Caco-2 (cell line): ENCODE data around the gene PLPP3. TPM values are rescaled to one million over a fixed set of nuclear protein-coding genes. Genes with fewer than 3 reads are reported as not detected.
A peak's percentile ranks its signal among the peaks of the same experiment; 100 is the strongest.

Experiments used
- BruUV-seq: library from RNA; stranded (reverse); fragments of 400-500 nt; replicated peaks from 2 replicates; lab custom pipeline; 2021; lab: Mats Ljungman, UMichigan
- CTCF ChIA-PET: fragments of 300-600 bp; sonication (Branson Sonifier 250); formaldehyde crosslinking; loops from one replicate; lab custom pipeline; 2022; ENCODE audit warnings: antibody characterized with exemption; lab: Charles Lee
- POLR2A ChIA-PET: fragments of 300-600 bp; sonication (Branson Sonifier 250); formaldehyde crosslinking; loops from one replicate; lab custom pipeline; 2022; ENCODE audit warnings: antibody characterized with exemption; lab: Charles Lee
- DNase-seq, 2 experiments: peaks; one replicate each; pipeline versions ENCODE4 v3.0.0 to v3.0.0-alpha.2; 2020 to 2022
- H3K27me3 ChIP-seq: replicated peaks from 2 replicates; pipeline ENCODE4 v1.6.0; 2011; ENCODE audit warnings: low read length; ENCODE audit not compliant: control insufficient read depth, insufficient read depth
- H3K36me3 ChIP-seq: 2 replicates; pipeline ENCODE4 v1.5.1; 2011; ENCODE audit warnings: low read length; ENCODE audit not compliant: control insufficient read depth, insufficient read depth
- H3K4me1 ChIP-seq: fragments of 250-450 bp; sonication (Bioruptor Pico); 2 replicates; pipeline ENCODE4 v1.5.1; 2020; ENCODE audit warnings: mild to moderate bottlenecking
- H3K4me3 ChIP-seq: 2 replicates; pipeline ENCODE4 v1.5.1; 2011; ENCODE audit warnings: low read depth, mild to moderate bottlenecking, control low read depth, low read length
- H3K9me3 ChIP-seq: fragments of 250-450 bp; sonication (Bioruptor Pico); 2 replicates; pipeline ENCODE4 v1.5.1; 2020; ENCODE audit warnings: mild to moderate bottlenecking, moderate library complexity
- H3K27ac Mint-ChIP-seq: one replicate; pipeline ENCODE4 v1.8.0; 2022; ENCODE audit warnings: mixed read lengths; ENCODE audit not compliant: unreplicated experiment
- H3K27me3 Mint-ChIP-seq: one replicate; pipeline ENCODE4 v1.8.0; 2022; ENCODE audit warnings: mixed read lengths; ENCODE audit not compliant: insufficient read depth, unreplicated experiment
- H3K36me3 Mint-ChIP-seq: one replicate; pipeline ENCODE4 v1.8.0; 2022; ENCODE audit warnings: mild to moderate bottlenecking, mixed read lengths; ENCODE audit not compliant: insufficient read depth, unreplicated experiment
- H3K4me1 Mint-ChIP-seq: one replicate; pipeline ENCODE4 v1.8.0; 2022; ENCODE audit warnings: low read depth, mixed read lengths; ENCODE audit not compliant: unreplicated experiment
- H3K4me3 Mint-ChIP-seq: one replicate; pipeline ENCODE4 v1.8.0; 2022; ENCODE audit warnings: mild to moderate bottlenecking, moderate library complexity, mixed read lengths; ENCODE audit not compliant: unreplicated experiment
- H3K9me3 Mint-ChIP-seq: one replicate; pipeline ENCODE4 v1.8.0; 2022; ENCODE audit warnings: mixed read lengths; ENCODE audit not compliant: unreplicated experiment
- intact Hi-C: fragments of 100-400 bp; cut with micrococcal nuclease; formaldehyde crosslinking; loops from one replicate; pipeline ENCODE4 v1.10.0; 2022; ENCODE audit not compliant: unreplicated experiment
- total RNA-seq: library from RNA; stranded (reverse); gene quantifications from 2 replicates; pipeline ENCODE4 v1.2.3, GENCODE V29; 2022
- TF ChIP-seq, protein P1 (sequence below), 2 experiments: fragments of 200-600 bp in 1 of 2; IDR thresholded peaks; 1 replicate in 1 of 2; 2 replicates in 1 of 2; pipeline versions ENCODE4 v1.5.1 to v1.8.0; 2011 to 2022; ENCODE audit warnings: antibody characterized with exemption in 1 of 2, control low read depth in 1 of 2, inconsistent platforms in 1 of 2, low read depth in 1 of 2, low read length in 1 of 2, mild to moderate bottlenecking in 1 of 2, moderate library complexity in 1 of 2; ENCODE audit not compliant: insufficient read depth in 1 of 2, severe bottlenecking in 1 of 2, unreplicated experiment in 1 of 2

PLPP3 gene
- total RNA-seq, 1 experiment from 2014 or later = 41.0 TPM

DNA sequence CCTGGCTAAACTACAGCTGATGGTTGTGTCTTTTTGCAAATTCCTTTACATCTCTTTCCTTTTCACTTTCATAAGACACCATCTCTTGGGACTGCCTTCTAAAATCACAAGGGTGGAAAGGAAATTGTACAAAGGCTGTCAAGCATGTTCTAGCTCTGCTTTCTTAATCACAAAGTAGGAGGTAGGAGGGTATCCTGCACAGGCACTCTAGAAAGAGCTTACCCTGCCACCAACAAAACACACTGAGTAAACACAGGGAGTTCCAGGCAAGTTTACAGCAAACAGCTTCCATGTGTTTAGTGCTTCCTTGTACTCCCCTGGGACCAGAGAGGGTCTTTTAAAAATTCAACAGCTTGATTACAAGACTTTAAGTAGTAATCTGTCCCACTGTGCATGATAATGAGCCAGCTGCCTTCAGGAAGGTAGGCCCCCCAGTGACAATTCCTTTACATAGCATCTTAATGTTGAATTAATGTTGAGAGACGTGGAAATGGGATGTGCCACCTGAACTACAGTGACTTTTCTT lies 2.4 kb downstream of the PLPP3 start:
- Mint-ChIP-seq H3K9me3 (no peaks in the 10 kb centered on the region), H3K36me3 (peaks cover 33% of the 10 kb centered on the region), H3K27ac (peak overlapping the region; percentile 97), H3K4me3 (peak overlapping the region; percentile 94), H3K27me3 (no peaks in the 10 kb centered on the region), H3K4me1 (peaks cover 11% of the 10 kb centered on the region)
- intact Hi-C loops = loop anchor here (1.0 to 10.0 kb wide), 6 partner anchors 40 to 341 kb away; no protein-coding TSS in a partner anchor
- CTCF ChIA-PET = interaction anchor here (0.8 to 1.0 kb wide), 3 partner anchors 60 to 162 kb away, joined by 3 to 7 read pairs (median 3); no protein-coding TSS in a partner anchor
- Histone ChIP-seq H3K27me3 (no peaks in the 10 kb centered on the region), H3K36me3 (no peaks in the 10 kb centered on the region), H3K4me1 (peaks cover 42% of the 10 kb centered on the region), H3K9me3 (no peaks in the 10 kb centered on the region), H3K4me3 (peak overlapping the region; percentile 76)
- POLR2A ChIA-PET = interaction anchor here (0.6 to 1.1 kb wide), 2 partner anchors 16 to 83 kb away, joined by 3 to 4 read pairs; no protein-coding TSS in a partner anchor
- DNase-seq = peak in 1 of 2 experiments; percentile 20
- no TSS peak for BruUV-seq
- TF ChIP-seq, protein P1, sequence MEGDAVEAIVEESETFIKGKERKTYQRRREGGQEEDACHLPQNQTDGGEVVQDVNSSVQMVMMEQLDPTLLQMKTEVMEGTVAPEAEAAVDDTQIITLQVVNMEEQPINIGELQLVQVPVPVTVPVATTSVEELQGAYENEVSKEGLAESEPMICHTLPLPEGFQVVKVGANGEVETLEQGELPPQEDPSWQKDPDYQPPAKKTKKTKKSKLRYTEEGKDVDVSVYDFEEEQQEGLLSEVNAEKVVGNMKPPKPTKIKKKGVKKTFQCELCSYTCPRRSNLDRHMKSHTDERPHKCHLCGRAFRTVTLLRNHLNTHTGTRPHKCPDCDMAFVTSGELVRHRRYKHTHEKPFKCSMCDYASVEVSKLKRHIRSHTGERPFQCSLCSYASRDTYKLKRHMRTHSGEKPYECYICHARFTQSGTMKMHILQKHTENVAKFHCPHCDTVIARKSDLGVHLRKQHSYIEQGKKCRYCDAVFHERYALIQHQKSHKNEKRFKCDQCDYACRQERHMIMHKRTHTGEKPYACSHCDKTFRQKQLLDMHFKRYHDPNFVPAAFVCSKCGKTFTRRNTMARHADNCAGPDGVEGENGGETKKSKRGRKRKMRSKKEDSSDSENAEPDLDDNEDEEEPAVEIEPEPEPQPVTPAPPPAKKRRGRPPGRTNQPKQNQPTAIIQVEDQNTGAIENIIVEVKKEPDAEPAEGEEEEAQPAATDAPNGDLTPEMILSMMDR (IDR thresholded peaks at IDR 0.05; ENCODE audit: insufficient read depth in 1 of 2, low read depth in 1 of 2, low read length in 1 of 2, severe bottlenecking in 1 of 2, unreplicated experiment in 1 of 2) = peak in 1 of 2 experiments; percentile 2

DNA sequence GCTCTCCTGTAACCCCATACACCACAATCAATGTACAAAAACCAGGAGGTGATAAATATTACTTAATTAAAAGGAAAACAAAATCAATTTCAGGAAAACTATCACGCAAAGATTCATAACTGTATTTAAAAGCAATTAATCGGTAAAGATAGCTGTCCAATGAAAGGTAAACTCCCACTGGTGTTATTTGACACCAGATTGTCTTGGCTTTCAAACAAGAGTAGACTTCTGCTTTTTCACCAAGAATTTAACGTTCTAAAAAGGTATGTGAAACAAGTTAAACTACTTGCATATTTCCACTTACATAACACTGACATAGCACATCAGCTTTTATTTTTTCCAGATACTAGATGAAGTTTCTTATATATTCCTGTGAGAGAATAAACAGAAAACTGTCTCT lies 3.5 kb downstream of the PLPP3 start:
- no TSS peak for BruUV-seq
- peaks cover 38% of the 10 kb centered on the region for H3K36me3 Mint-ChIP-seq
- ChIA-PET POLR2A (interaction anchor here (0.6 kb wide), 1 partner anchor 383 kb away, joined by 3 read pairs; no protein-coding TSS in a partner anchor), CTCF (interaction anchor here (1.2 kb wide), 1 partner anchor 9 kb away, joined by 4 read pairs; no protein-coding TSS in a partner anchor)
- peak overlapping the region; percentile 40 for H3K4me3 Mint-ChIP-seq
- intact Hi-C loops = loop anchor here (2.0 to 10.0 kb wide), 5 partner anchors 39 to 167 kb away; no protein-coding TSS in a partner anchor
- Histone ChIP-seq H3K36me3 (no peaks in the 10 kb centered on the region), H3K4me1 (peaks cover 50% of the 10 kb centered on the region), H3K27me3 (no peaks in the 10 kb centered on the region), H3K9me3 (no peaks in the 10 kb centered on the region), H3K4me3 (no peak overlapping the region; the same call in 1 of the 2 replicates)
- no peaks in the 10 kb centered on the region for H3K27me3 Mint-ChIP-seq
- no peak for DNase-seq
- TF ChIP-seq, protein P1 (IDR thresholded peaks at IDR 0.05; ENCODE audit: insufficient read depth in 1 of 2, low read depth in 1 of 2, low read length in 1 of 2, severe bottlenecking in 1 of 2, unreplicated experiment in 1 of 2) = no peak
- no peaks in the 10 kb centered on the region for H3K9me3 Mint-ChIP-seq
- peaks cover 14% of the 10 kb centered on the region for H3K4me1 Mint-ChIP-seq
- no peak overlapping the region for H3K27ac Mint-ChIP-seq

- Mint-ChIP-seq H3K36me3 (peaks cover 36% of the 10 kb centered on the region), H3K27me3 (no peaks in the 10 kb centered on the region), H3K9me3 (no peaks in the 10 kb centered on the region), H3K4me1 (peaks cover 11% of the 10 kb centered on the region), H3K4me3 (peak overlapping the region; percentile 40), H3K27ac (no peak overlapping the region)
- DNase-seq = no peak
- H3K27me3 ChIP-seq = no peaks in the 10 kb centered on the region
- CTCF ChIA-PET = interaction anchor here (1.2 kb wide), 1 partner anchor 8 kb away, joined by 4 read pairs; no protein-coding TSS in a partner anchor
- no peak overlapping the region for H3K4me3 ChIP-seq
- TF ChIP-seq, protein P1 (IDR thresholded peaks at IDR 0.05; ENCODE audit: insufficient read depth in 1 of 2, low read depth in 1 of 2, low read length in 1 of 2, severe bottlenecking in 1 of 2, unreplicated experiment in 1 of 2) = no peak
- H3K4me1 ChIP-seq = peaks cover 57% of the 10 kb centered on the region
- no peaks in the 10 kb centered on the region for H3K9me3 ChIP-seq
- POLR2A ChIA-PET = interaction anchor here (0.7 kb wide), 1 partner anchor 118 kb away, joined by 4 read pairs; no protein-coding TSS in a partner anchor
- intact Hi-C loops = loop anchor here (5.0 to 10.0 kb wide), 4 partner anchors 37 to 142 kb away; no protein-coding TSS in a partner anchor
- no peaks in the 10 kb centered on the region for H3K36me3 ChIP-seq
- BruUV-seq = no TSS peak
Measured at GRCh38 chr1:56574794-56575193, 4.6 kb downstream of the PLPP3 start.
